DMS153 treated with DMSO at 0.1 percent for 48 hours (cell line): ENCODE data around the gene CAMK2N1.
A peak's percentile ranks its signal among the peaks of the same experiment; 100 is the strongest.
"Not testable (repeated sequence)": the region's sequence is repeated elsewhere in the genome, so short reads cannot be mapped to it uniquely, and the experiment has no call there.

Source experiments
- DNase-seq: peaks from one replicate; lab custom pipeline; 2025; ENCODE audit not compliant: unreplicated experiment; lab: John Stamatoyannopoulos, UW

The CAMK2N1 gene

GRCh38 chr1:20485527-20486456 lies at the start of gene CAMK2N1:
Gene CAMK2N1 (minus strand): TSS chr1:20486210. CDS start chr1:20485379, 831 bp downstream.
- DNase-seq: peak; percentile 80

- DNase-seq: no peak
Observed at GRCh38 chr1:20534659-20535417, 48.8 kb upstream of the CAMK2N1 start.

GRCh38 chr1:20533635-20534034 lies 47.6 kb upstream of the CAMK2N1 start:
- no peak for DNase-seq

GRCh38 chr1:20530901-20531300 lies 44.9 kb upstream of the CAMK2N1 start:
- DNase-seq: no peak

- DNase-seq: no peak
Observed at GRCh38 chr1:20530306-20530705, 44.3 kb upstream of the CAMK2N1 start.

- no peak for DNase-seq
Observed at GRCh38 chr1:20528221-20528620, 42.2 kb upstream of the CAMK2N1 start.

- DNase-seq: no peak
Observed at GRCh38 chr1:20526267-20526666, 40.3 kb upstream of the CAMK2N1 start.

- DNase-seq: peak; percentile 47
Observed at GRCh38 chr1:20521960-20522861, 36.2 kb upstream of the CAMK2N1 start.

GRCh38 chr1:20519609-20520262 lies 33.7 kb upstream of the CAMK2N1 start:
- DNase-seq: not testable (repeated sequence)

GRCh38 chr1:20511518-20512428 lies 25.8 kb upstream of the CAMK2N1 start:
- no peak for DNase-seq

GRCh38 chr1:20508411-20508771 lies 22.4 kb upstream of the CAMK2N1 start:
- DNase-seq: no peak

- peak; percentile 92 for DNase-seq
Observed at GRCh38 chr1:20507564-20508410, 21.8 kb upstream of the CAMK2N1 start, which contains the start of gene MUL1. Gene MUL1 (minus strand): TSS chr1:20508151. CDS start chr1:20508024, 127 bp downstream.

- no peak for DNase-seq
Observed at GRCh38 chr1:20507248-20507563, 21.2 kb upstream of the CAMK2N1 start.

GRCh38 chr1:20505488-20505887 lies 19.5 kb upstream of the CAMK2N1 start:
- no peak for DNase-seq

- DNase-seq: no peak
Observed at GRCh38 chr1:20500716-20501115, 14.7 kb upstream of the CAMK2N1 start.

- no peak for DNase-seq
Observed at GRCh38 chr1:20499718-20500117, 13.7 kb upstream of the CAMK2N1 start.

- no peak for DNase-seq
Observed at GRCh38 chr1:20499105-20499504, 13.1 kb upstream of the CAMK2N1 start.

- DNase-seq: no peak
Observed at GRCh38 chr1:20498116-20498515, 12.1 kb upstream of the CAMK2N1 start.

GRCh38 chr1:20497506-20497905 lies 11.5 kb upstream of the CAMK2N1 start:
- no peak for DNase-seq
